Mucosa of stomach (tissue), 1 donor: ENCODE results near the gene CCR5AS.

Experiments
- H3K27me3 ChIP-seq: one replicate; pipeline ENCODE4 v1.7.0; 2013; ENCODE audit warnings: mild to moderate bottlenecking, low read length; ENCODE audit not compliant: control insufficient read depth, insufficient read depth
- H3K36me3 ChIP-seq: one replicate; pipeline ENCODE4 v1.7.0; 2013; ENCODE audit warnings: low read length; ENCODE audit not compliant: control insufficient read depth, insufficient read depth
- H3K4me1 ChIP-seq: one replicate; pipeline ENCODE4 v1.7.0; 2013; ENCODE audit warnings: mild to moderate bottlenecking, low read length; ENCODE audit not compliant: control insufficient read depth, insufficient read depth
- H3K4me3 ChIP-seq: one replicate; pipeline ENCODE4 v1.7.0; 2013; ENCODE audit warnings: low read length
- H3K9ac ChIP-seq: one replicate; pipeline ENCODE4 v1.7.0; 2013; ENCODE audit warnings: mild to moderate bottlenecking, low read length, moderate library complexity
- H3K9me3 ChIP-seq: one replicate; pipeline ENCODE4 v1.7.0; 2013; ENCODE audit warnings: mild to moderate bottlenecking, low read length, moderate library complexity; ENCODE audit not compliant: control insufficient read depth
- donor health status: Pancreatic carcinoma.

The CCR5AS gene

DNA sequence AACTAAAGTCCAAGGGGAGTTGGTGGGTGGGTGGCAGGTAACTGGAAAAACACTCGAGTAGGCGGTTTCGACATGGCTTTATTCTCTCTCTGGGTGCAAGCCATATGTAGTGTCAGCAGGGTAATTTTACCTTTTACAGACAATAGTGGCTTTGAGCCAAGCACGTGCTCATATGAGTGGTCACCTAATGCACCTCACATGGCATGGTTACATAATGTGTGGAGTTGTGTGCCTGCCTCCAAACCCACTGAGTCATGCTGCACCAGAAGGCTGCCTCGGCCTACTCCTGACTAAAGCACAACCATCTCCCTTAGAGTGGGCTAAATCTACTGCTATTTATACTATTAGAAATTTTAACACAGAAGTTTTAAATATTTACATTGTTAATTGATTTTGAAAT lies 16.7 kb upstream of the CCR5AS start:
- Histone ChIP-seq H3K4me3 (no peak overlapping the region), H3K36me3 (no peaks in the 10 kb centered on the region), H3K9ac (no peak overlapping the region), H3K27me3 (no peaks in the 10 kb centered on the region), H3K4me1 (peaks cover 8% of the 10 kb centered on the region), H3K9me3 (no peaks in the 10 kb centered on the region)

DNA sequence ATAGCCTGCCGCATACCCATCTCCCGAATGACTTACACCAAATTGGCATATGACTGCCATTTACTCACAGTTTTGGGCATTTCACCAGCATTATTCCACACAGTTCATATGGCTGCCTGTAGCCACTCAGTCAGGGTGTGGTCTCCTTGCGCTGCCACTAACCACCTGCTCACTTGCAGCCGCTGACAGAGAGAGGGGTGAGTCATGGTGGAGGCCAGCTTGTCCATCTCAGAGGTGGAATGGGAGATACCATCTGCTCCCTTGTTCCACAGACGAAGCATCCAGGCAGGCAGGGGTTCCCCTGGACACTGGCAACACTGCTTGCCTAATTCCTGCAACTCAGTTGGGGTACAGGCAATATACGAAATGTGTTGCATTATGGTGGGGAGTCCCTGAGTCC lies 15.8 kb upstream of the CCR5AS start:
- Histone ChIP-seq H3K9me3 (no peaks in the 10 kb centered on the region), H3K36me3 (no peaks in the 10 kb centered on the region), H3K4me1 (peaks cover 8% of the 10 kb centered on the region), H3K4me3 (no peak overlapping the region), H3K9ac (no peak overlapping the region), H3K27me3 (no peaks in the 10 kb centered on the region)

DNA sequence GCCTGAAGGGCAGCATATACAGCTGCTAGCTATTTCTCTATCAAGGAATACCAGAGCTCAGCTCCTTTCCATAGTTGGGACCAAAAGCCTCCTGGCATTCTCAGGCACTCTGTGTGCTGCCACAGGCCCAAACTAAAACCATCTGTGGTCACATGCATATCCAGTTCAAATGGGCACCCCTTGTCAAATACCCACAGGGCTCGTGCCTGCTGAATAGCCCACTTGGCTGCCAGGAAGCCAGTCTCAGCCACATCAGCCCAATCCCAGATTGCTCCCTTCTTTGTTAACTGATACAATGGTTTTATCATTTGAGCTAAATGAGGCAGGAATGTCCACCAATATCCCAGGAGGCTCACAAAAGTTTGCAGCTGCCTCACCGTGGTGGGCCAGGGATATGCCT lies 14.1 kb upstream of the CCR5AS start:
- no peak overlapping the region for H3K9ac ChIP-seq

DNA sequence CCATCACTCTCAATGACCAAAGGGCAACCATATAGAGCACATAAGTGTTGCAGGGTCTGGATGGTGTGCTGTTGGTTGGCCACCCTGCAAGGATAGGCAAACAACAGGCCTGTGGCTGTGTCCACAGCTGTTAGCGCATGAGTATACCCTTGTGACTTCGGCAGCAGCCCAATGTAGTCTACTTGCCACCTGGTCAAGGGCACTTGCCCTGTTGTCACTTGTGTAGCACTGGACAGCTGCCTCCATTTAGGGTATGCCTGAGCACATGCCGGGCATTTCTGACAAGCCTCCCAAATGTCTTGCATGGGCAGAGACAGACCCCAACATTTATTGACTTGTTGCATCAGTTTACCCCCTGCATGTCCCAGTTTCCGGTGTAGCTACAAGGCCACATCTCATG lies 12.9 kb upstream of the CCR5AS start:
- Histone ChIP-seq H3K9me3 (no peaks in the 10 kb centered on the region), H3K9ac (no peak overlapping the region), H3K4me1 (peaks cover 17% of the 10 kb centered on the region), H3K27me3 (no peaks in the 10 kb centered on the region), H3K36me3 (no peaks in the 10 kb centered on the region), H3K4me3 (no peak overlapping the region)

More for the DNA sequence above, 14.1 kb upstream of the CCR5AS start:
- no peaks in the 10 kb centered on the region for H3K27me3 ChIP-seq
- peaks cover 17% of the 10 kb centered on the region for H3K4me1 ChIP-seq
- no peaks in the 10 kb centered on the region for H3K9me3 ChIP-seq
- H3K36me3 ChIP-seq = no peaks in the 10 kb centered on the region
- no peak overlapping the region for H3K4me3 ChIP-seq

DNA sequence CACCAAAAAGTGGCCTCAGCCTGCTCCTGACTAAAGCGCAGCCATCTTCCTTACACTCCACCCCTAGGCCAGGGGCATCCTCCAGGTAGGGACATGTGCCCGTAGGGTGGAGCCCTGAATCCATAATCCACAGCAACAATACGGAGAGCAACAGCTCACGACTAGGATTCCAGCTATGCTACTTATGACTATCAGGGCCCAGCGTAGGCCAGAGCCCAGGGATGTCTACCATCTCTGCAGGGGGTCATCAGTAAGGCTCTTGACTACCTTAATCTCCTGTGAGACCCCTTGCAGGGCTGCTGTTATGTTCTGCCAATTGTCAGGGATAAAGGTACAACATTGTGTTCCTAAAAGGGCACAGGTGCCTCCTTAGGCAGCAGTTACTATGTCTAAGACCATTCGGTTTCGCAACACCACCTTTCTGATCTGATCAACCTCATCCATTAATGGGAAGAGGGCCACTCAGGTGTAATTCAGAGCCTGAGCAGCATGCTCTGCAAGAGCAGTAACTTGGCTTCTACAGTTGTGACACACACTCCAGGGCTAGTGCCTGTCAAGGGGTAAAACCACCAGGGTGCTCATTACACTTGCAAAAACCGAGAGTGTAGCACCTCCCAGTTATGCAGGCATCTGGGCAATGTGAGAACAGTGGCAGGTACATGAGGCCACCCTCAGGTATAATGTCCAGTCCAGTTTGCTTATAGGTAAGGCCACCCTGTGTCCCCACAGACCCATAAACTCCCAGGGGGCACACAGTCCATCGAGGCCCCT lies 11.2 kb upstream of the CCR5AS start:
- Histone ChIP-seq H3K36me3 (no peaks in the 10 kb centered on the region), H3K4me3 (no peak overlapping the region), H3K4me1 (peaks cover 17% of the 10 kb centered on the region), H3K9me3 (no peaks in the 10 kb centered on the region), H3K27me3 (no peaks in the 10 kb centered on the region), H3K9ac (no peak overlapping the region)

DNA sequence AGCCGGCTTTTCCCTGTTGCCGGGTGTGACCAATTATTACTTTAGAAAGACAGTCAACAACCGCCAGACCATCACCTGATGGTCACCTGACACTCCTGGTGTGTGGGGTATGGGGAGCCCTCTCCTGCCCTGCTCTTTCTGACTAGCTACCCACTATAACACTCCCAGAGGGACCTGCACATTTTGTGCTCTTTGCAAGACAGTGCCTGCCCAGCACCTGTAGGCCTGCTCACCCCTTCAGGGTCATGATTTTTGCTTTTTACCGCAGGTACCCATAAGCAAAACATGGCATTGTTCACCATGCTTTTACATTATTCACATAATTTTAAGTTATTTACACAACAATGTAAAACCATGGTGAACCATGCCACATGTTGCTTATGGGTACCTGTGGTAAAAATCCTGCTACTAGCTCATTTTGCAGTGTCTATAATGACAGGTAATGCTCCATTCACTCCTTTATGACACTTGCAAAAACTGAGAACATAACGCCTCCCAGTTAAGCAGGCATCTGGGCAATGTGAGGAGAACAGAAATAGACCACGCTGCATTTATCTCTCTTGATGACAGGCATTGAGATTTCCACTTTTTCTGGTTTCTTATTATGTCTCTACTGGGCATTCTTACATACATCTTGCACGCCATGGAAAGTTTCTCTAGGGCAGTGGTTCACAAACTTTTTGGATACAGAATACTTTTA lies 10.1 kb upstream of the CCR5AS start:
- no peaks in the 10 kb centered on the region for H3K36me3 ChIP-seq
- peaks cover 8% of the 10 kb centered on the region for H3K4me1 ChIP-seq
- no peak overlapping the region for H3K9ac ChIP-seq
- no peaks in the 10 kb centered on the region for H3K27me3 ChIP-seq
- no peaks in the 10 kb centered on the region for H3K9me3 ChIP-seq
- H3K4me3 ChIP-seq = no peak overlapping the region

DNA sequence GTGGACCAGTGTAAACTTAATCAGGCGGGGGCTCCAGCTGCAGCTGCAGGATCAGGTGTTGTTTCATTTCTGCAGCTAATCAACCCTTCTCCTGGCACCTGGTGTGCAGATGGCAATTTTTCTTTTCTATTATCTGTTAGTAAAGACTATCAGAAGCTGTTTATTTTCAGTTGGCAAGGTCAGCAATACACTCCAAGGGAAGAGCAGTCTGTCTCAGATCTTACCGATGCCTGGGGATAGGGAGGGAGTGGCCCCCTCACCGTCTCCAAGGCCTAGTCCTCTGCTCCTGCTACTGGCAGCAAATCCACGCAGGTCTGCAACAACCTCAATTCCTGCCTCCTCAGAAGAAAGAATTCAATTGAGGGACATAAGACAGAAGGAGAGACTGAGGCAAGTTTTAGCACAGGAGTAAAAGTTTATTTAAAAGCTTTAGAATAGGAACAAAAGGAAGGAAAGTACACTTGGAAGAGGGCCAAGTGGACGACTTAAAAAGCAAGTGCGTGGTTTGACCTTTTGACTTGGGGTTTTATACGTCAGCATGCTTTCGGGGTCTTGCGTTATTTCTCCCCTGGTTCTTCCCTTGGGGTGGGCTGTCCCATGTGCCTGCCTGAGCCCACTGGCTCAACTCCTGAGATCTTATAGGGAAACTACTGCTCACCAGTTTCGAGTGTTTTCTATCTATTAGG lies 9.4 kb upstream of the CCR5AS start:
- no peaks in the 10 kb centered on the region for H3K27me3 ChIP-seq
- H3K9me3 ChIP-seq = no peaks in the 10 kb centered on the region
- H3K4me3 ChIP-seq = no peak overlapping the region
- peaks cover 8% of the 10 kb centered on the region for H3K4me1 ChIP-seq
- H3K9ac ChIP-seq = no peak overlapping the region
- no peaks in the 10 kb centered on the region for H3K36me3 ChIP-seq

DNA sequence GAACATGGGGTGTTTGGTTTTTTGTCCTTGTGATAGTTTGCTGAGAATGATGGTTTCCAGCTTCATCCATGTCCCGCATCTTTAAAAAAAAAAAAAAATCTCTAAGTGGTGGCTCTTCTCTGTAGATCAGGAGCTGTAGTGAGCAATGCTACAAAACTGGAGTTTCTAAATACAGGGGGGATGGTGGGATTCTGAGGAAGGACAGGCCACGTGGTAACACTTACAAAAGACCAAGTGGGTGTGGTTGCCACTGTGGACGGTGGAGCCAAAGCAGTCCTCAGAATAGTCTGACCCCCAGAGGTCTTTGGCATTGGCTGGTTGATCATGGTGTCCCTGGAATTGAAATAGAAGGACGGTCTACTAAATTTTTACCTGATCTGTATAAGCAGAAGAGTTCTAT lies 7.9 kb upstream of the CCR5AS start:
- no peaks in the 10 kb centered on the region for H3K9me3 ChIP-seq
- H3K4me3 ChIP-seq = no peak overlapping the region
- no peaks in the 10 kb centered on the region for H3K36me3 ChIP-seq
- H3K9ac ChIP-seq = no peak overlapping the region
- peaks cover 8% of the 10 kb centered on the region for H3K4me1 ChIP-seq
- H3K27me3 ChIP-seq = no peaks in the 10 kb centered on the region

DNA sequence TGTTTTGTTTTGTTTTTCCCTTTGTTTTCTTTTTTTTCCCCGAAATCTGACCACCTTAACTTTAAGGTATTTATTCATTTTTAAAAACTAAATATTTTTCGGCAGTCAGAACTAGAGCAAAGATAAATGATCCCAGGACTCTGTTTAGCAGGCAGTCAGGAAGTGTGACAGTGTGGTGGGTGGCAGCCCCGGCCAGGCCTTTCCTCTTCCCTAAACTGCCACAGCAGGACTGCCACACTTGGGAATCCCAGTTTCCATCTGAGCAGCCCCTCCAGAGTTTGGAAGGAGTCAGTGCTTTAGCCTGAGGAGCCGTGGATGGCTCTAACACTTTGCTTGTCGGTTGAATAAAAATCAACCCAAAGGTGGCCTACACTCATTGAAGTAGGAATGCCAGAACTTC lies 7.1 kb upstream of the CCR5AS start:
- peaks cover 8% of the 10 kb centered on the region for H3K4me1 ChIP-seq
- no peak overlapping the region for H3K4me3 ChIP-seq
- no peaks in the 10 kb centered on the region for H3K9me3 ChIP-seq
- no peaks in the 10 kb centered on the region for H3K27me3 ChIP-seq
- H3K36me3 ChIP-seq = no peaks in the 10 kb centered on the region
- H3K9ac ChIP-seq = no peak overlapping the region

DNA sequence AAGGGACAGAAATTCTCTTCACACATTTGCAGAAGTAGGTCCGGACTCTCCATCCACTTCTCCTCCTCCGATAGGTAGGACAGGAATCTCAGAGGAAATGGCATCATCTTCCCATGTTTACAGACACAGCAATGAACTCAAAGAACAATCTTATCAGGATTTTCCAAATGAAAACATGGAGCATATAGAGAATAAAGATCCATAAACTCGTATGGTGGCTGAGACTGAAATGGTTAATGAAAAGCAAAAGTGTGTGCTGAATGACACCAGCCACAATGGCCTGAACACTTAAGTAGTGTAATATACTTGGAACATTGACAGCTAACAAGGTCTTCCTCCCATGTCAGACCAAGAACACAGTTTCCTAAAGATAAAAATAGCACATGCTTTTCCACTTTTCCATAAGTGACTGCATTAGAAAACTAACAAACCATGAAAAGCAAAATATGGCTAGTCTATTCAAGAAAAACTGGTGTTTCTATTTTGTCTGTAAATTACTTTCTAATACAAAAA lies 6.0 kb upstream of the CCR5AS start:
- Histone ChIP-seq H3K4me1 (peaks cover 14% of the 10 kb centered on the region), H3K27me3 (no peaks in the 10 kb centered on the region), H3K9me3 (no peaks in the 10 kb centered on the region), H3K9ac (no peak overlapping the region), H3K4me3 (no peak overlapping the region), H3K36me3 (no peaks in the 10 kb centered on the region)

DNA sequence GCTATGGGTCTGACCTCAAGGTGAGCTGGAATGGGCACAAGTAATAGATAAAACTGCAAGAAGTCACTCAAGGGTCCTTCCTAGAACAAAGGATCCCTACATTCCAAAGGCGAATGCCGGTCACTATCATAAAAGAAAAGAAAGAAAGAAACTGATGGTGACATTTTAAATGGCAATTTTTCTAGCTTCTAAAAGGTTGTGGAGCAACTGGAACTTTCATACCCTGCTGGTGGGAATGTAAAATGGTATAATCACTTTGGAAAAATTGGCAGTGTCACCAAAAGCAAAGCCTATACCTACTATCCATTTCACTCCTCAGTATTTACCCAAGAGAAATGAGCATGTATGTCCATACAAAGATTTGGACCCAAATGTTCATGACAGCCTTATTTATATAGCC lies 4.4 kb upstream of the CCR5AS start:
- no peak overlapping the region for H3K9ac ChIP-seq
- H3K4me1 ChIP-seq = peaks cover 18% of the 10 kb centered on the region
- no peaks in the 10 kb centered on the region for H3K27me3 ChIP-seq
- H3K4me3 ChIP-seq = no peak overlapping the region
- no peaks in the 10 kb centered on the region for H3K36me3 ChIP-seq
- H3K9me3 ChIP-seq = no peaks in the 10 kb centered on the region

DNA sequence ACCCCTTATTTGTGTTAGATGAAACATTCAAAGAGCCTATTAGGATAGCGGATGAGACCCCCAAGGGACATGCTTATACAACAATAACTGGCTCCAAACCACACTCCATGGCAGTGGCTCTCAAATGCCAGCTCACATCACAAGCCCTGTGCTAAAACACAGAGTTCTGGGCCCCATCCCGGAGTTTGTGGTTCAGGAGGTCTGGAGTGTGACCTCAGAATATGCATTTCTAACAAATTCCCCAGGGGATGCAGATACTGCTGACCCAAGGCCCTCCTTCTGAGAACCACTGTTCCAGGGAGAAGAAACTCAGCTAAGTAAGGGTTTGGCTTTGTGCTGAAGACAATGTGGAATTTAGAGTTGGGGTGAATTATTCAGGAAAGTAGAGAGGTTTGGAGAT lies 3.8 kb upstream of the CCR5AS start:
- H3K36me3 ChIP-seq = no peaks in the 10 kb centered on the region
- peaks cover 21% of the 10 kb centered on the region for H3K4me1 ChIP-seq
- no peaks in the 10 kb centered on the region for H3K27me3 ChIP-seq

More for the DNA sequence above, 3.8 kb upstream of the CCR5AS start:
- H3K9me3 ChIP-seq = no peaks in the 10 kb centered on the region
- no peak overlapping the region for H3K4me3 ChIP-seq
- no peak overlapping the region for H3K9ac ChIP-seq
